ENCODE results near the gene PID1.

- TF ChIP-seq CTCF (IDR thresholded peaks at IDR 0.05) (no peak), POLR2A (IDR thresholded peaks at IDR 0.05) (no peak), POLR2AphosphoS5 (IDR thresholded peaks at IDR 0.05; ENCODE audit: insufficient read depth in 1 of 2, low read depth in 1 of 2) (no peak)
Observed at GRCh38 chr2:229181641-229182040, 89.4 kb downstream of the PID1 start.
